ENCODE results near the gene TRIM32. TPM values are rescaled to one million over a fixed set of nuclear protein-coding genes. Genes with fewer than 3 reads are reported as not detected.

Gene TRIM32
- polyA plus RNA-seq, 1 of the 3 experiments (the other 2 are of a cell fraction) = 10.2 TPM

- TF ChIP-seq NRF1 (IDR thresholded peaks at IDR 0.05; ENCODE audit: low read depth, low read length) = no peak
These were observed 26.2 kb downstream of the TRIM32 start (continued) for GRCh38 chr9:116713271-116713670.

- Histone ChIP-seq H3K36me3 (replicated peaks in 1 of 2; ENCODE audit: control insufficient read depth in 1 of 2, insufficient read depth in 2 of 2, low read length in 1 of 2) (peaks cover 0 to 4% of the 10 kb centered on the region in 2 experiments), H3K27me3 (ENCODE audit: insufficient read depth) (no peaks in the 10 kb centered on the region), H3K27ac (ENCODE audit: low read depth in 2 of 2, low read length in 1 of 2) (no peak overlapping the region), H3K9me2 (no peaks in the 10 kb centered on the region), H3K4me2 (no peak overlapping the region), H3K79me2 (ENCODE audit: insufficient read depth) (no peaks in the 10 kb centered on the region), H3K4me3 (ENCODE audit: low read depth in 2 of 2, low read length in 1 of 2) (no peak overlapping the region), H2AFZ (ENCODE audit: low read depth) (no peak overlapping the region), H3F3A (replicated peaks; ENCODE audit: insufficient read depth) (no peaks in the 10 kb centered on the region), H3K9me3 (no peaks in the 10 kb centered on the region), H3K4me1 (ENCODE audit: control insufficient read depth in 1 of 2, insufficient read depth in 2 of 2, low read depth in 1 of 2, low read length in 1 of 2) (peaks cover 0 to 9% of the 10 kb centered on the region in 2 experiments; a peak in 1 of 4 replicates), H4K20me1 (ENCODE audit: insufficient read depth) (no peaks in the 10 kb centered on the region), H3K9ac (no peak overlapping the region)
- no peak for TF ChIP-seq NFIC (IDR thresholded peaks at IDR 0.05; ENCODE audit: borderline replicate concordance)
- no peak for TF ChIP-seq MAX (IDR thresholded peaks at IDR 0.05; ENCODE audit: low read depth)
- no peak for TF ChIP-seq POLR2AphosphoS5 (IDR thresholded peaks at IDR 0.05; ENCODE audit: low read depth, low read length)
- no peak for TF ChIP-seq ELF1 (IDR thresholded peaks at IDR 0.05)
- no peak for TF ChIP-seq FOXJ3 (CRISPR knock-in tag; IDR thresholded peaks at IDR 0.05)
- TF ChIP-seq SMC3 (IDR thresholded peaks at IDR 0.05; ENCODE audit: low read depth, low read length) = no peak
- no peak for TF ChIP-seq SIN3A (IDR thresholded peaks at IDR 0.05; ENCODE audit: borderline replicate concordance, low read depth, low read length)
- no peak for TF ChIP-seq YY1 (IDR thresholded peaks at IDR 0.05; ENCODE audit: low read depth)
- TF ChIP-seq USF2 (IDR thresholded peaks at IDR 0.05; ENCODE audit: borderline replicate concordance, low read depth, low read length) = no peak
- no peak for TF ChIP-seq CTCF (IDR thresholded peaks at IDR 0.05)
- no peak for TF ChIP-seq IRF3 (IDR thresholded peaks at IDR 0.05; ENCODE audit: low read depth, low read length)
- no peak for TF ChIP-seq GATA2 (CRISPR knock-in tag; IDR thresholded peaks at IDR 0.05)
- TF ChIP-seq RXRA (IDR thresholded peaks at IDR 0.05; ENCODE audit: borderline replicate concordance, low read depth) = no peak
- TF ChIP-seq REST (IDR thresholded peaks at IDR 0.05; ENCODE audit: low read depth, low read length) = no peak
- TF ChIP-seq TEAD4 (IDR thresholded peaks at IDR 0.05; ENCODE audit: borderline replicate concordance, insufficient read depth) = no peak
- TF ChIP-seq EZH2phosphoT487 (IDR thresholded peaks at IDR 0.05; ENCODE audit: borderline replicate concordance, low read depth) = no peak
- 88% methylated on average over 1 of the region's 1 CpG for WGBS (ENCODE audit: low lambda C conversion rate)
- CTCF ChIA-PET = no interaction called here
- POLR2A ChIA-PET = no interaction called here
- DNase-seq = no peak
These were observed 28.6 kb downstream of the TRIM32 start for GRCh38 chr9:116715751-116716150.
